HepG2 (cell line): ENCODE measurements around the gene PCNX1. TPM values are rescaled to one million over a fixed set of nuclear protein-coding genes. Genes with fewer than 3 reads are reported as not detected.
"Not testable (repeated sequence)": the region's sequence is repeated elsewhere in the genome, so short reads cannot be mapped to it uniquely, and the experiment has no call there.

Experiments
- ATAC-seq: fragments of 200-7000 bp; cut with Tn5 transposase; 3 replicates; pipeline ENCODE4 v1.9.1; 2020; ENCODE audit warnings: mild to moderate bottlenecking, moderate library complexity
- BruUV-seq: library from RNA; stranded (reverse); fragments of 400-500 nt; replicated peaks from 2 replicates; lab custom pipeline; 2021; lab: Mats Ljungman, UMichigan
- CTCF ChIA-PET: fragments of 300-600 bp; formaldehyde crosslinking; extraction: SDS; loops from one replicate; lab custom pipeline; 2021; ENCODE audit warnings: low total read pairs, inconsistent platforms, low intra/inter-chr PET ratio; lab: Yijun Ruan, JAX
- POLR2A ChIA-PET: fragments of 350-600 bp; sonication (Branson Sonifier 250); formaldehyde crosslinking; loops from one replicate; lab custom pipeline; 2020; ENCODE audit warnings: antibody characterized with exemption, inconsistent platforms; lab: Yijun Ruan, JAX
- DNase-seq: peaks from one replicate; pipeline ENCODE4 v3.0.0-alpha.2; 2015; ENCODE audit warnings: low spot score
- FAIRE-seq: peaks from 3 replicates; lab custom pipeline; 2011; peaks lifted over from hg19 to GRCh38; lab: Jason Lieb, UNC
- H2AFZ ChIP-seq: one replicate; pipeline ENCODE4 v1.6.1; 2011; ENCODE audit warnings: low read length, inconsistent platforms
- H3K27ac ChIP-seq: fragments of 300-600 bp; 3 replicates; pipeline ENCODE4 v1.8.0; 2011; ENCODE audit warnings: mixed run types, mild to moderate bottlenecking, mixed read lengths, low read length, inconsistent platforms; ENCODE audit not compliant: insufficient read depth; ENCODE audit errors: extremely low read length
- H3K27me3 ChIP-seq, 2 experiments: fragments of 200-600 bp in 1 of 2; 2 replicates in 1 of 2; 3 replicates in 1 of 2; pipeline versions ENCODE4 v1.6.0 to v1.8.0; 2011; ENCODE audit warnings: low read length in 2 of 2, mild to moderate bottlenecking in 2 of 2, moderate library complexity in 2 of 2, inconsistent platforms in 1 of 2; ENCODE audit not compliant: insufficient read depth in 2 of 2, control insufficient read depth in 1 of 2
- H3K36me3 ChIP-seq, 2 experiments: fragments of 200-600 bp in 1 of 2; replicated peaks in 1 of 2; 2 replicates in 1 of 2; 3 replicates in 1 of 2; pipeline versions ENCODE4 v1.5.1 to v1.8.0; 2011; ENCODE audit warnings: low read length in 2 of 2, inconsistent platforms in 1 of 2; ENCODE audit not compliant: insufficient read depth in 2 of 2, control insufficient read depth in 1 of 2
- H3K4me1 ChIP-seq: 2 replicates; pipeline ENCODE4 v1.5.1; 2012; ENCODE audit warnings: low read length, inconsistent platforms; ENCODE audit not compliant: insufficient read depth
- H3K4me2 ChIP-seq: 2 replicates; pipeline ENCODE4 v1.6.0; 2011; ENCODE audit warnings: low read depth, low read length, inconsistent platforms
- H3K4me3 ChIP-seq, 3 experiments: fragments of 200-600 bp in 1 of 3; sonication (generic), shearing (Covaris generic) in 1 of 3; replicated peaks in 1 of 3; 2 replicates each; pipeline ENCODE4 v1.5.1; 2011 to 2016; ENCODE audit warnings: low read length in 3 of 3, inconsistent platforms in 2 of 3, low read depth in 2 of 3, mild to moderate bottlenecking in 2 of 3, control low read depth in 1 of 3, mixed read lengths in 1 of 3; ENCODE audit not compliant: insufficient read depth in 1 of 3
- H3K79me2 ChIP-seq: one replicate; pipeline ENCODE4 v1.6.1; 2011; ENCODE audit warnings: low read length, inconsistent platforms; ENCODE audit not compliant: insufficient read depth
- H3K9ac ChIP-seq: 2 replicates; pipeline ENCODE4 v1.6.0; 2011; ENCODE audit warnings: mild to moderate bottlenecking, low read depth, low read length, inconsistent platforms; ENCODE audit not compliant: insufficient read depth
- H3K9me3 ChIP-seq: 2 replicates; pipeline ENCODE4 v1.5.1; 2012; ENCODE audit warnings: mild to moderate bottlenecking, low read length
- H4K20me1 ChIP-seq: 2 replicates; pipeline ENCODE4 v1.6.0; 2011; ENCODE audit warnings: inconsistent platforms, mild to moderate bottlenecking, low read length, moderate library complexity; ENCODE audit not compliant: insufficient read depth
- FOXK2 ChIP-seq: fragments of 450-650 bp; IDR thresholded peaks from 2 replicates; pipeline ENCODE4 v1.6.1; 2016
- KAT7 ChIP-seq: IDR thresholded peaks from 2 replicates; pipeline ENCODE4 v1.6.1; 2018; ENCODE audit warnings: borderline replicate concordance, missing compliant biosample characterization
- MEIS1 ChIP-seq: sonication (generic); formaldehyde crosslinking; IDR thresholded peaks from 2 replicates; pipeline ENCODE4 v1.9.0; 2021; ENCODE audit warnings: mild to moderate bottlenecking, missing genetic modification reagents, moderate library complexity, borderline replicate concordance
- MXD4 ChIP-seq: IDR thresholded peaks from 2 replicates; pipeline ENCODE4 v1.6.1; 2016; ENCODE audit warnings: mild to moderate bottlenecking, missing biosample characterization, missing genetic modification reagents
- MXI1 ChIP-seq: IDR thresholded peaks from 3 replicates; pipeline ENCODE4 v1.6.1; 2012; ENCODE audit warnings: low read depth, low read length, inconsistent platforms, borderline replicate concordance
- NFE2L1 ChIP-seq: sonication (generic); formaldehyde crosslinking; IDR thresholded peaks from 2 replicates; pipeline ENCODE4 v1.4.0; 2020; ENCODE audit warnings: missing genetic modification reagents, mild to moderate bottlenecking, borderline replicate concordance
- PHF8 ChIP-seq: sonication (generic); formaldehyde crosslinking; IDR thresholded peaks from 2 replicates; pipeline ENCODE4 v1.5.0; 2020; ENCODE audit warnings: missing genetic modification reagents
- RARA ChIP-seq: IDR thresholded peaks from 2 replicates; pipeline ENCODE4 v1.6.1; 2016; ENCODE audit warnings: missing genetic modification reagents, missing compliant biosample characterization
- SP2 ChIP-seq: sonication (generic); formaldehyde crosslinking; IDR thresholded peaks from 2 replicates; pipeline ENCODE4 v1.5.1; 2020; ENCODE audit warnings: mild to moderate bottlenecking, missing genetic modification reagents
- ZBTB7B ChIP-seq: sonication (generic); formaldehyde crosslinking; IDR thresholded peaks from 2 replicates; pipeline ENCODE4 v1.4.0; 2020; ENCODE audit warnings: missing genetic modification reagents
- ZFP36 ChIP-seq: fragments of 150-350 bp; IDR thresholded peaks from 2 replicates; pipeline ENCODE4 v1.6.1; 2018; ENCODE audit warnings: borderline replicate concordance, low read length, low read depth; ENCODE audit not compliant: partially characterized antibody
- ZNF101 ChIP-seq: sonication (generic); formaldehyde crosslinking; IDR thresholded peaks from 2 replicates; pipeline ENCODE4 v1.4.0; 2020; ENCODE audit warnings: mild to moderate bottlenecking, low read depth, missing genetic modification reagents, borderline replicate concordance
- ZNF879 ChIP-seq: sonication (generic); formaldehyde crosslinking; IDR thresholded peaks from 2 replicates; pipeline ENCODE4 v1.8.1; 2023; ENCODE audit warnings: missing genetic modification reagents
- WGBS: methylation state at CpG from one replicate; pipeline ENCODE4 v1.1.6; 2017; ENCODE audit warnings: low lambda C conversion rate; 5-methylcytosine and 5-hydroxymethylcytosine counted together
- in situ Hi-C: cut with HindIII; loops from 2 replicates; pipeline ENCODE4 v1.10.0; 2017; ENCODE audit warnings: low pct_unique_long_range_greater_than_20kb; ENCODE audit not compliant: extremely low pct_ligation_motif_present
- intact Hi-C: fragments of 100-400 bp; cut with micrococcal nuclease; formaldehyde crosslinking; loops from one replicate; pipeline ENCODE4 v1.10.0; 2022; ENCODE audit not compliant: unreplicated experiment
- polyA plus RNA-seq, 8 experiments: library from polyadenylated mRNA; depleted of rRNA in 3 of 8; stranded (reverse) in 7 of 8; unstranded in 1 of 8; fragments of >200 nt; fragmentation: Illumina TruSeq in 4 of 8; extraction: Trizol in 4 of 8; gene quantifications; 2 replicates each; pipeline versions ENCODE4 v1.2.1 to v1.2.3, GENCODE V29; 2011 to 2016; ENCODE audit warnings: low read depth in 4 of 8, missing spikeins in 1 of 8, mixed read lengths in 1 of 8; ENCODE audit not compliant: insufficient read depth in 1 of 8
- total RNA-seq, 5 experiments: library from RNA; depleted of rRNA; stranded (reverse); fragments of >200 nt; fragmentation: Illumina TruSeq; extraction: Trizol; gene quantifications; 2 replicates each; pipeline ENCODE4 v1.2.3, GENCODE V29; 2016; ENCODE audit warnings: low read depth in 1 of 5

PCNX1 gene
- total and polyA plus RNA-seq, 2 of the 13 experiments (the other 11 are each of a cell fraction or from before 2014, with no cell fraction given), result 24.9 to 30.3 TPM

GRCh38 chr14:71013551-71014192, 106.4 kb downstream of the PCNX1 start:
- ATAC-seq, result no peak
- no peaks in the 10 kb centered on the region for H3K4me1 ChIP-seq

GRCh38 chr14:71019917-71020316, 112.7 kb downstream of the PCNX1 start:
- H2AFZ ChIP-seq, DNase-seq, CTCF ChIA-PET, H3K9me3 ChIP-seq, H4K20me1 ChIP-seq, BruUV-seq, H3K4me2 ChIP-seq, H3K27ac ChIP-seq, H3K4me1 ChIP-seq, H3K4me3 ChIP-seq, ATAC-seq, H3K79me2 ChIP-seq, H3K27me3 ChIP-seq, intact Hi-C loops, in situ Hi-C loops, POLR2A ChIA-PET, H3K9ac ChIP-seq, FAIRE-seq: not testable (repeated sequence)
- 95% methylated on average over 3 of the region's 3 CpGs for WGBS
- H3K36me3 ChIP-seq, result peaks cover 1 to 22% of the 10 kb centered on the region in 2 experiments; a peak in 3 of 5 replicates

More at GRCh38 chr14:71013551-71014192, 106.4 kb downstream of the PCNX1 start:
- no peak overlapping the region for H3K4me3 ChIP-seq
- intact Hi-C loops, result no loop called here
- 3% methylated on average over 1 of the region's 1 CpG for WGBS
- no peaks in the 10 kb centered on the region for H4K20me1 ChIP-seq
- in situ Hi-C loops, result no loop called here
- H2AFZ ChIP-seq, result no peak overlapping the region
- POLR2A ChIA-PET, result no interaction called here
- DNase-seq (no peak), FAIRE-seq (no peak)
- H3K36me3 ChIP-seq, result peaks cover 3 to 13% of the 10 kb centered on the region in 2 experiments; a peak in 2 of 5 replicates
- CTCF ChIA-PET, result no interaction called here
- BruUV-seq, result no TSS peak
- H3K27me3 ChIP-seq, result no peaks in the 10 kb centered on the region
- no peak overlapping the region for H3K4me2 ChIP-seq
- no peaks in the 10 kb centered on the region for H3K9me3 ChIP-seq
- no peak overlapping the region for H3K27ac ChIP-seq
- TF ChIP-seq MXI1 (no peak), PHF8 (CRISPR knock-in tag) (no peak), KAT7 (CRISPR knock-in tag) (no peak), MXD4 (CRISPR knock-in tag) (no peak), NFE2L1 (CRISPR knock-in tag) (no peak), ZNF101 (CRISPR knock-in tag) (no peak), ZNF879 (CRISPR knock-in tag) (no peak), RARA (no peak), MEIS1 (no peak), FOXK2 (no peak), ZBTB7B (CRISPR knock-in tag) (no peak), ZFP36 (no peak), SP2 (CRISPR knock-in tag) (no peak)
- no peak overlapping the region for H3K9ac ChIP-seq
- no peaks in the 10 kb centered on the region for H3K79me2 ChIP-seq
